Measurements from ENCODE around the gene TAF1D.

GRCh38 chr11:93734427-93735222, 6.7 kb downstream of the TAF1D start:
- no peak for TF ChIP-seq POLR2A (IDR thresholded peaks at IDR 0.05)
- TF ChIP-seq, protein P1, sequence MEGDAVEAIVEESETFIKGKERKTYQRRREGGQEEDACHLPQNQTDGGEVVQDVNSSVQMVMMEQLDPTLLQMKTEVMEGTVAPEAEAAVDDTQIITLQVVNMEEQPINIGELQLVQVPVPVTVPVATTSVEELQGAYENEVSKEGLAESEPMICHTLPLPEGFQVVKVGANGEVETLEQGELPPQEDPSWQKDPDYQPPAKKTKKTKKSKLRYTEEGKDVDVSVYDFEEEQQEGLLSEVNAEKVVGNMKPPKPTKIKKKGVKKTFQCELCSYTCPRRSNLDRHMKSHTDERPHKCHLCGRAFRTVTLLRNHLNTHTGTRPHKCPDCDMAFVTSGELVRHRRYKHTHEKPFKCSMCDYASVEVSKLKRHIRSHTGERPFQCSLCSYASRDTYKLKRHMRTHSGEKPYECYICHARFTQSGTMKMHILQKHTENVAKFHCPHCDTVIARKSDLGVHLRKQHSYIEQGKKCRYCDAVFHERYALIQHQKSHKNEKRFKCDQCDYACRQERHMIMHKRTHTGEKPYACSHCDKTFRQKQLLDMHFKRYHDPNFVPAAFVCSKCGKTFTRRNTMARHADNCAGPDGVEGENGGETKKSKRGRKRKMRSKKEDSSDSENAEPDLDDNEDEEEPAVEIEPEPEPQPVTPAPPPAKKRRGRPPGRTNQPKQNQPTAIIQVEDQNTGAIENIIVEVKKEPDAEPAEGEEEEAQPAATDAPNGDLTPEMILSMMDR (IDR thresholded peaks at IDR 0.05): no peak

Data from sigmoid colon (tissue), 3 donors.